ENCODE results near the gene AHCY.
A peak's percentile ranks its signal among the peaks of the same experiment; 100 is the strongest.
"Not testable (repeated sequence)": the region's sequence is repeated elsewhere in the genome, so short reads cannot be mapped to it uniquely, and the experiment has no call there.

The AHCY gene

GRCh38 chr20:34262488-34263288 lies 40.5 kb downstream of the AHCY start:
- TF ChIP-seq POLR2AphosphoS5 (IDR thresholded peaks at IDR 0.05; ENCODE audit: low read depth, low read length): no peak
- TF ChIP-seq TAF1 (IDR thresholded peaks at IDR 0.05; ENCODE audit: borderline replicate concordance, low read depth, low read length): no peak
- TF ChIP-seq POLR2A (IDR thresholded peaks at IDR 0.05; ENCODE audit: low read depth, low read length): no peak
- DNase-seq (ENCODE audit: insufficient read length) (no peak), FAIRE-seq (peak; percentile 30)

GRCh38 chr20:34260208-34260942 lies 42.8 kb downstream of the AHCY start:
- TF ChIP-seq POLR2A (IDR thresholded peaks at IDR 0.05; ENCODE audit: low read depth, low read length) (no peak), TAF1 (IDR thresholded peaks at IDR 0.05; ENCODE audit: borderline replicate concordance, low read depth, low read length) (no peak), POLR2AphosphoS5 (IDR thresholded peaks at IDR 0.05; ENCODE audit: low read depth, low read length) (no peak)
- FAIRE-seq (no peak), DNase-seq (ENCODE audit: insufficient read length) (no peak)

- DNase-seq (ENCODE audit: insufficient read length) (no peak), FAIRE-seq (no peak)
- TF ChIP-seq POLR2AphosphoS5 (IDR thresholded peaks at IDR 0.05; ENCODE audit: low read depth, low read length): no peak
- TF ChIP-seq TAF1 (IDR thresholded peaks at IDR 0.05; ENCODE audit: borderline replicate concordance, low read depth, low read length): no peak
- TF ChIP-seq POLR2A (IDR thresholded peaks at IDR 0.05; ENCODE audit: low read depth, low read length): no peak
Observed at GRCh38 chr20:34256629-34257124, 46.5 kb downstream of the AHCY start.

- DNase-seq (ENCODE audit: insufficient read length) (no peak), FAIRE-seq (no peak)
- TF ChIP-seq POLR2AphosphoS5 (IDR thresholded peaks at IDR 0.05; ENCODE audit: low read depth, low read length) (no peak), POLR2A (IDR thresholded peaks at IDR 0.05; ENCODE audit: low read depth, low read length) (no peak), TAF1 (IDR thresholded peaks at IDR 0.05; ENCODE audit: borderline replicate concordance, low read depth, low read length) (no peak)
Observed at GRCh38 chr20:34254979-34255378, 48.2 kb downstream of the AHCY start.

- FAIRE-seq; DNase-seq (ENCODE audit: insufficient read length): not testable (repeated sequence)
Observed at GRCh38 chr20:34252431-34253086, 50.6 kb downstream of the AHCY start.

- no peak for DNase-seq (ENCODE audit: insufficient read length)
- no peak for FAIRE-seq
- TF ChIP-seq POLR2A (IDR thresholded peaks at IDR 0.05; ENCODE audit: low read depth, low read length) (no peak), POLR2AphosphoS5 (IDR thresholded peaks at IDR 0.05; ENCODE audit: low read depth, low read length) (no peak)
Observed at GRCh38 chr20:34251619-34252018, 51.5 kb downstream of the AHCY start.

GRCh38 chr20:34250005-34250404 lies 53.1 kb downstream of the AHCY start:
- no peak for TF ChIP-seq TAF1 (IDR thresholded peaks at IDR 0.05; ENCODE audit: borderline replicate concordance, low read depth, low read length)
- no peak for TF ChIP-seq POLR2A (IDR thresholded peaks at IDR 0.05; ENCODE audit: low read depth, low read length)
- no peak for TF ChIP-seq POLR2AphosphoS5 (IDR thresholded peaks at IDR 0.05; ENCODE audit: low read depth, low read length)
- DNase-seq (ENCODE audit: insufficient read length): no peak
- FAIRE-seq: no peak

- DNase-seq (ENCODE audit: insufficient read length) (no peak), FAIRE-seq (peak; percentile 77)
Observed at GRCh38 chr20:34249291-34249690, 53.9 kb downstream of the AHCY start.

GRCh38 chr20:34246126-34246626 lies 57.0 kb downstream of the AHCY start:
- no peak for DNase-seq (ENCODE audit: insufficient read length)
- TF ChIP-seq POLR2A (IDR thresholded peaks at IDR 0.05; ENCODE audit: low read depth, low read length) (no peak), TAF1 (IDR thresholded peaks at IDR 0.05; ENCODE audit: borderline replicate concordance, low read depth, low read length) (no peak), POLR2AphosphoS5 (IDR thresholded peaks at IDR 0.05; ENCODE audit: low read depth, low read length) (no peak)
- no peak for FAIRE-seq

More at GRCh38 chr20:34249291-34249690, 53.9 kb downstream of the AHCY start:
- no peak for TF ChIP-seq POLR2A (IDR thresholded peaks at IDR 0.05; ENCODE audit: low read depth, low read length)
- no peak for TF ChIP-seq TAF1 (IDR thresholded peaks at IDR 0.05; ENCODE audit: borderline replicate concordance, low read depth, low read length)
- TF ChIP-seq POLR2AphosphoS5 (IDR thresholded peaks at IDR 0.05; ENCODE audit: low read depth, low read length): no peak

- FAIRE-seq (no peak), DNase-seq (ENCODE audit: insufficient read length) (no peak)
- TF ChIP-seq POLR2AphosphoS5 (IDR thresholded peaks at IDR 0.05; ENCODE audit: low read depth, low read length) (no peak), TAF1 (IDR thresholded peaks at IDR 0.05; ENCODE audit: borderline replicate concordance, low read depth, low read length) (no peak), POLR2A (IDR thresholded peaks at IDR 0.05; ENCODE audit: low read depth, low read length) (no peak)
Observed at GRCh38 chr20:34243377-34243776, 59.8 kb downstream of the AHCY start.

- FAIRE-seq (no peak), DNase-seq (ENCODE audit: insufficient read length) (no peak)
- TF ChIP-seq TAF1 (IDR thresholded peaks at IDR 0.05; ENCODE audit: borderline replicate concordance, low read depth, low read length) (no peak), POLR2A (IDR thresholded peaks at IDR 0.05; ENCODE audit: low read depth, low read length) (no peak), POLR2AphosphoS5 (IDR thresholded peaks at IDR 0.05; ENCODE audit: low read depth, low read length) (no peak)
Observed at GRCh38 chr20:34242879-34243278, 60.3 kb downstream of the AHCY start.

GRCh38 chr20:34242015-34242414 lies 61.1 kb downstream of the AHCY start:
- not testable (repeated sequence) for FAIRE-seq; DNase-seq (ENCODE audit: insufficient read length)

All from GM12892 (cell line).